GM19099 (cell line): ENCODE data around the gene ZSWIM1.

Experiments used
- POLR2A ChIP-seq: IDR thresholded peaks from 3 replicates; pipeline ENCODE4 v1.6.1; 2011; ENCODE audit warnings: low read depth; ENCODE audit not compliant: insufficient read length; ENCODE audit errors: extremely low read depth

ZSWIM1 gene

GRCh38 chr20:45909817-45910669, 29.0 kb downstream of the ZSWIM1 start:
- TF ChIP-seq POLR2A = no peak

GRCh38 chr20:45910670-45911485, 29.9 kb downstream of the ZSWIM1 start:
- peak; percentile 68 for TF ChIP-seq POLR2A

GRCh38 chr20:45911486-45912343, 30.7 kb downstream of the ZSWIM1 start, which contains the start of gene PLTP:
Gene PLTP (minus strand): TSS chr20:45912155. CDS start chr20:45911452, 703 bp downstream.
- no peak for TF ChIP-seq POLR2A

- TF ChIP-seq POLR2A = no peak
These were observed 31.3 kb downstream of the ZSWIM1 start for GRCh38 chr20:45912344-45912682.

GRCh38 chr20:45913116-45913515, 32.1 kb downstream of the ZSWIM1 start:
- TF ChIP-seq POLR2A = no peak

GRCh38 chr20:45917790-45918141, 36.7 kb downstream of the ZSWIM1 start:
- no peak for TF ChIP-seq POLR2A

GRCh38 chr20:45918182-45918737, 37.2 kb downstream of the ZSWIM1 start:
- no peak for TF ChIP-seq POLR2A

GRCh38 chr20:45918779-45919537, 37.9 kb downstream of the ZSWIM1 start:
- TF ChIP-seq POLR2A = no peak

- TF ChIP-seq POLR2A = no peak
These were observed 38.7 kb downstream of the ZSWIM1 start for GRCh38 chr20:45919542-45920399.

- TF ChIP-seq POLR2A = no peak
These were observed 39.7 kb downstream of the ZSWIM1 start for GRCh38 chr20:45920462-45921336.

GRCh38 chr20:45921337-45922189, 40.5 kb downstream of the ZSWIM1 start:
- TF ChIP-seq POLR2A = no peak
